ENCODE data around the gene HS6ST2.

DNA sequence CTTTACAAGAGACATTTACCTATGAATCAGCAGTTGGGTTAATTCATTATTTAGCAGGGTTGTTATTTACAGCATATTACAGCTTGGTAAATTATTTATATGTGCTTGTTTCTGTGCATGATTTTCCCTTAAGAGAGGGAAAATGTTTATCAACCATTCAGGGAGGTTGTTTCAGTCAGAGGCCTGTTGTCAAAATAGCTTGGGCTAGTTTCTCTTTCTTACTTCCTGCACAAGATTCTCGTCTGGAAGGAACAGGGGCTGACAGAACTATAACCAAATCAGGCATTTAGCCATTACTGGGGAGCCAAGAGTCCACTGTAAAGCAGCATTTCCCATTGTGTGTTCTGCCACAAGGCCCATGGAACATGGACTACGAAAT, 135.8 kb downstream of the HS6ST2 start:
- TF ChIP-seq, protein P1, sequence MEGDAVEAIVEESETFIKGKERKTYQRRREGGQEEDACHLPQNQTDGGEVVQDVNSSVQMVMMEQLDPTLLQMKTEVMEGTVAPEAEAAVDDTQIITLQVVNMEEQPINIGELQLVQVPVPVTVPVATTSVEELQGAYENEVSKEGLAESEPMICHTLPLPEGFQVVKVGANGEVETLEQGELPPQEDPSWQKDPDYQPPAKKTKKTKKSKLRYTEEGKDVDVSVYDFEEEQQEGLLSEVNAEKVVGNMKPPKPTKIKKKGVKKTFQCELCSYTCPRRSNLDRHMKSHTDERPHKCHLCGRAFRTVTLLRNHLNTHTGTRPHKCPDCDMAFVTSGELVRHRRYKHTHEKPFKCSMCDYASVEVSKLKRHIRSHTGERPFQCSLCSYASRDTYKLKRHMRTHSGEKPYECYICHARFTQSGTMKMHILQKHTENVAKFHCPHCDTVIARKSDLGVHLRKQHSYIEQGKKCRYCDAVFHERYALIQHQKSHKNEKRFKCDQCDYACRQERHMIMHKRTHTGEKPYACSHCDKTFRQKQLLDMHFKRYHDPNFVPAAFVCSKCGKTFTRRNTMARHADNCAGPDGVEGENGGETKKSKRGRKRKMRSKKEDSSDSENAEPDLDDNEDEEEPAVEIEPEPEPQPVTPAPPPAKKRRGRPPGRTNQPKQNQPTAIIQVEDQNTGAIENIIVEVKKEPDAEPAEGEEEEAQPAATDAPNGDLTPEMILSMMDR (IDR thresholded peaks at IDR 0.05), result no peak
- TF ChIP-seq POLR2A (IDR thresholded peaks at IDR 0.05), result no peak

Data from testis (tissue), 2 donors.